Daoy (cell line): ENCODE results near the gene GPR135. TPM values are rescaled to one million over a fixed set of nuclear protein-coding genes. Genes with fewer than 3 reads are reported as not detected.
"Not testable (repeated sequence)": the region's sequence is repeated elsewhere in the genome, so short reads cannot be mapped to it uniquely, and the experiment has no call there.

Experiments
- DNase-seq: peaks from one replicate; pipeline ENCODE4 v3.0.0-alpha.2; 2015; ENCODE audit warnings: low read depth
- total RNA-seq: library from RNA; depleted of rRNA; stranded (reverse); fragments of >200 nt; shearing (Covaris generic); gene quantifications from 2 replicates; pipeline ENCODE4 v1.2.3, GENCODE V29; 2014

Gene GPR135
- total RNA-seq, 1 experiment from 2014 or later, result 4.1 TPM

GRCh38 chr14:59474172-59474571, 9.0 kb upstream of the GPR135 start:
- peak; percentile 13 for DNase-seq

- DNase-seq, result peak; percentile 78
Observed at GRCh38 chr14:59464486-59465315, 479 bp downstream of the GPR135 start.

- no peak for DNase-seq
Observed at GRCh38 chr14:59463787-59464485, 1.2 kb downstream of the GPR135 start.

GRCh38 chr14:59461891-59462290, 3.3 kb downstream of the GPR135 start:
- DNase-seq, result no peak

GRCh38 chr14:59460378-59460777, 4.8 kb downstream of the GPR135 start:
- no peak for DNase-seq

- no peak for DNase-seq
Observed at GRCh38 chr14:59458486-59458885, 6.7 kb downstream of the GPR135 start.

- DNase-seq, result peak; percentile 61
Observed at GRCh38 chr14:59455411-59455810, 9.8 kb downstream of the GPR135 start.

- peak; percentile 78 for DNase-seq
Observed at GRCh38 chr14:59454139-59454538, 11.0 kb downstream of the GPR135 start.

- no peak for DNase-seq
Observed at GRCh38 chr14:59451849-59452248, 13.3 kb downstream of the GPR135 start.

GRCh38 chr14:59450716-59451115, 14.5 kb downstream of the GPR135 start:
- no peak for DNase-seq

GRCh38 chr14:59448673-59449072, 16.5 kb downstream of the GPR135 start:
- not testable (repeated sequence) for DNase-seq

GRCh38 chr14:59439256-59439965, 25.8 kb downstream of the GPR135 start:
- no peak for DNase-seq

GRCh38 chr14:59438195-59438647, 27.0 kb downstream of the GPR135 start:
- peak; percentile 59 for DNase-seq

- no peak for DNase-seq
Observed at GRCh38 chr14:59435987-59436386, 29.2 kb downstream of the GPR135 start.

- no peak for DNase-seq
Observed at GRCh38 chr14:59435101-59435500, 30.1 kb downstream of the GPR135 start.

- DNase-seq, result no peak
Observed at GRCh38 chr14:59429790-59430189, 35.4 kb downstream of the GPR135 start.

- DNase-seq, result peak; percentile 33
Observed at GRCh38 chr14:59428581-59429012, 36.6 kb downstream of the GPR135 start.

GRCh38 chr14:59427653-59428580, 37.3 kb downstream of the GPR135 start:
- DNase-seq, result peak; percentile 45

GRCh38 chr14:59425322-59425935, 39.8 kb downstream of the GPR135 start:
- peak; percentile 25 for DNase-seq

- DNase-seq, result no peak
Observed at GRCh38 chr14:59424341-59425071, 40.7 kb downstream of the GPR135 start.
